Measurements from ENCODE around the gene FCRL6.

Gene FCRL6

DNA sequence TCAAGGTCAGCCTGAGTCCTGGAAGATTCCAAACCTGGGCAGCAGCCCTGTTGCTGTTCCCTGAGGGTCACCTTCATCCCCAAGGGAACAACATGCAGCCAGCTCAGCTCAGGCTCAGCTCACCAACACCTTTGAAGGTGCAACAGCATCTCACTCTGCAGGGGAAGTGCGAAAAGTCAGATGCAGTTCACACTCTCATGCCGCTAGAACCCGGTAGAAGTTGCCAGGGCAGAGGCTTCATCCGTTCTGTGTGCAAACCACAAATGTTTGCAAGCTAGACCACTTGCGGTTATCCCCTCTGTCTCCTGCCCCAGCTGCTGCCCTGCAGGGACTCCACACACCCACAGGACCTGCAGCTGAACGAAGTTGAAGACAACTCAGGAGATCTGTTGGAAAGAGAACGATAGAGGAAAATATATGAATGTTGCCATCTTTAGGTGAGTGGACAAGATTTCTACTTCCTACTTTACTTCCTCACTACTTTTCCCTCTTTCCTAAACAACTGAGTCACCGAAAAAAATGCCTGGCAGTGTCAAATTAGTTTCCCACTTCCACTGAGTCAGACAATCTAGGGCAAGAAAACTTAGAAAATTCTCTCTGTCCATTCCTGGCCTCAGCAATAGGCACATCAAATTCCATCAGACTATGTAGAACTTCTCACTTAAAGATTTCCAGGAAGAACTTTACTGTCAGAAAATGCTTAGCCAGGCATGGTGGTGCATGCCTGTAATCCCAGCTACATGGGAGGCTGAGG lies 1.8 kb upstream of the FCRL6 start:
- DNase-seq (ENCODE audit: low spot score), result no peak

DNA sequence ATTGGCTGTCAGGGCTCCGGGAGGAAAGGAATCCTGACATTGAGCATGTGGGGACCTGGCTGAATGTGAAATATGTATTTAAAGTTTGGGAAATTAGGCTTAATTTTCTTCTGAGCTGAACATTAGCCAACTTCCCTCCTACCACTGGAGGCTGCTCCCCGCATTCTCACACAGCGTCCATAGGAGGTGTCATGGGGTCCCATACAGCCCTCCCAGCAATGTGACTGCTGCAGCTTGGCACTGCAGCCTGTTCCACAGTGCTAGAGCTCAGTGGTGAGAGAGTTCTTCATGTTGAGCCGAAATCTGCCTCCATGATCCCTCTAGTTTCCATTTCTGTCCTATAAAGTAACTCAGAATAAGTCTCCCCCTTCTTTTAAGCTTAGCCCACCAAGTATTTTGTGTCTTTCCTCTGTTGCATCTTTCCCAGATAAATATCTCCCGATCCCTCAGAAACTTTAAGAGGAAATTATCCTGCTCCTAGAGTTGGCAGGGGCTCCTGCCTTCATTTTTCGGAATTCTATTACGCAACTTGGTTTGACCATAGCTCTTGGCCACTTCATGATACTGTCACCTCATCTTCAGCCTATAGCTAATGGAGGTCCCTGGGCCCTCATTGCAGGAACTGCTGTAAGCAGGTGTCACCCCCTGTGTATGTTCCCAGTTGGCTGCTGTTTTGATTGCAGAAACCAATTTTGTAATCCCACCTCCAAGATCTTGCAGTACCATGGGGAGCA lies 2.0 kb downstream of the FCRL6 start:
- DNase-seq (ENCODE audit: low spot score), result no peak

DNA sequence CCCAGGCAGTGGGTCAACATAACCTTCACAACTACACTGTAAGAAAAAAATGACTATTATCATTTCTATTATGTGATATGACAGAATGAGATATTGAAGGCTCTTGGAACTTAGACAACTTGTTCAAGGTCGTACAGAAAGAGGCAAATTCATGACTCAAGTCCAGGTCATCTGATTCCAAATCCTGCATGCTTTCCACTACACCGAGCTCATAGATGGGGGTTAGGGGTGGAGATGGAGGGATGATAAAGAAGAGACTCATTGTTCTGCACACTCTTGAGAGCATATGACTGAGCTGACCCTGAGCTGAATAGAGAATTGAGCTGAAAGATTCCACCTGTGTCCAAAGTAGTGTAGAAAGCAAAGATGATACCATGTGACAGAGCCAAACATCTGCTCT lies 2.8 kb downstream of the FCRL6 start:
- DNase-seq (ENCODE audit: low spot score), result no peak

DNA sequence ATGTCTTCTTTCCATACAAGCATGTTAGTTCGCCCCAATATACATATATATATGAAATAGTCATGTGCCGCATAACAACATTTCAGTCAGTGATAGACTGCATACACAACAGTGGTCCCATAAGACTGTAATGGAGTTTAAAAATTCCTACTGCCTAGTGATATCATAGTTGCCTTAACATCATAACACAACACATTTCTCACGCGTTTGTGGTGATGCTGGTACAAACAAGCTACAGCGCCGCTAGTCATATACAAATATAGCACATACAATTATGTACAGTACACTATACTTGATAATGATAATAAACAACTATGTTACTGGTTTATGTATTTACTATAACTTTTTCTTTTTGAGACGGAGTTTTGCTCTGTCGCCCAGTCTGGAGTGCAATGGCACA lies 13.8 kb downstream of the FCRL6 start:
- DNase-seq (ENCODE audit: low spot score), result no peak

DNA sequence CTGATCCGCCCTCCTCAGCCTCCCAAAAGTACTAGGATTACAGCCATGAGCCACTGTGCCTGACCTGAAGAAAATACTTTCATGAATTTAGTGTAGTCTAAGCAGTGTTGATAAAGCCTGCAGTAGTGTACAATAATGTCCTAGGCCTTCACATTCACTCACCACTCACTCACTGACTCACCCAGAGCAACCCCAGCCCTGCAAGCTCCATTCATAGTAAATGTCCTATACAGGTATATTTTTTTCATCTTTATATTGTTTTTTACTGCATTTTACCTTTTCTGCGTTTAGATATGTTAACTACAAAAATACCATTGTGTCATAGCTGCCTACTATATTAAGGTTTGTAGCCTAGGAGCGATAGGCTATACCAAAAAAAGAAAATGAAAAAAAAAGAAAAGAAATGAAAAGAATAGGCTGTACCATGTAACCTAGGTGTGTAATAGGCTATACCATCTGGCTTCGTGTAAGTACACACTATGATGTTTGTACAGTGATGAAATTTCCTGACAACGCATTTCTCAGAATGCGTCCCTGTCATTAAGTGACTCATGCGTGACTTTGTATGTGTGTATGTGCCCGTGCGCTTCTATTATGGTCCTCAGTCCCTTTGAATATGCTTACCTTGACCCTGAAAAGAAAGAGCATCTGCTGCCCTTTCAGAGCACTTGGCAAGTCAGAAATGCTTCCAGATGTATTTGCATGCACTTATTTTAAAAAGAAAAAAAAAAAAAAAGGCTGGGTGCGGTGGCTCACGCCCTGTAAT lies 15.3 kb downstream of the FCRL6 start:
- DNase-seq (ENCODE audit: low spot score), result peak; percentile 80

DNA sequence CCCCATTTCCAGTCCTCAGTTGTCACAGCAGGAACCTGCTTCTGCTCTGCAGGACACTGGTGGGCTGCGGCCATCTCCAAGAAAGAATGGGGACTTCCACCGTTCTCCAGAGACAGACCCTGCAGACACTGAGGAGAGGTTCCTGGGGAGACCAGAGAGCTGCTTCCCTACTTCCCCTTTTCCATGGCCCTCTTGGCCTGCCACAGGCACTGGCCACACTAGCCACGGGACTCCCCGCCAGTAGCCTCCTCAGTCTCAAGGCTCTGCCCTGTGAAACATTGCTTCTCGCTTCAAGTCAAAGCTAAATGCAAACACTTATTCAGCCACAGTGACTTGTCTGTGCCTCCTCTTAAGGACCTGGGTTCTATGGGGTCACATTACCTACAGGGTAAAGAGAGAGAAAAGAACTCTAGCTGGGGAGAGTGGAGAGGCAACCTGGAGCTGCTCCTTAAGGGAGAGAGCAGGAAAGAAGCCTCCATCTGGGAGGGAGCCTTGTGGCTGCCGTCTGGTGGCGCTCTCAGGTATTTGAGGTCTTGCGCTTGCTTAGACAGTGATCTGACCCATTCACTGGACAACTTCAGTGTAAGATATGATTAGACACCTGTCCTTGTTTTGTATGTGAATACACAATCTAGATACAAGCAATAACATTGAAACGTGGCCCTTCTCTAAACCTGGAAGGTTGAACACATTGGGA lies 19.2 kb downstream of the FCRL6 start:
- DNase-seq (ENCODE audit: low spot score), result peak; percentile 41

DNA sequence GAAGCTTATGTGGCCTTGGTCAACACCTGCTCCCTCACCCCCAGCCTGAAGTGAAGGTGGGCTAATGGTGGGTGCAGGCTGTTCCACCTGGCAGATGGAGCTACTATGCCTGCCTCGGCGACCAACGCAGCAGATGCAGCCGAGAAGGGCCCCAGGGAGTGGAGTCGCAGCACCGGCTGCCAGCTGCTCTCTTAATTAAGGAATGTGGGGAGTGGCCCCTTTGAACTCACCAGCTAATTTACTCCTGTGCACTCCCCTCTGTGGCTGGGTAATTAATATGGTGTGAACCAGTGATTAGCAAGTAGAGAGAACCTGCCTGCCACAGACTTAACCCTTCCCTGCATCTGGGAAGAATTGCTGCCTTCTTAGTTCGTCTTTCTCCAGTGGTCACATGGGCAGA lies 21.2 kb downstream of the FCRL6 start:
- peak; percentile 82 for DNase-seq (ENCODE audit: low spot score)

DNA sequence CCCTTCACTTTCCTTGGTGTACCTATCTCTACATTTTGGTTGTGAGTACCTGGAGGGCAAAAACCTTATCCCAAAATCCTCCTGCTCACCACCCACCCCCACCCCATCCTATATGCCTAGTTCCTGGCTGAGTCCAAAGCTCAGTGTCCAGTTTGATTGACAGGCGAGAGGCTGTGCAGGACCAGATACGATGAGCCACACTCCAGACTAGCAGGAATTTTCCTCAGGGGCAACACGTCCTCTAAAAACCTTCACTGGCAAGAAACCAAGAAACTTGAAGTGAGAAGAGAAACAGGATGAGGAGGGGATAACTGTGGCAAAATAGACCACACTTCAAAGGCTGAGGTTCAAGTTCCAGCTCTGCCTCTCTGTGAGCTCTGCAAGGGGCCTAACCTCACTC lies 23.4 kb downstream of the FCRL6 start:
- no peak for DNase-seq (ENCODE audit: low spot score)

DNA sequence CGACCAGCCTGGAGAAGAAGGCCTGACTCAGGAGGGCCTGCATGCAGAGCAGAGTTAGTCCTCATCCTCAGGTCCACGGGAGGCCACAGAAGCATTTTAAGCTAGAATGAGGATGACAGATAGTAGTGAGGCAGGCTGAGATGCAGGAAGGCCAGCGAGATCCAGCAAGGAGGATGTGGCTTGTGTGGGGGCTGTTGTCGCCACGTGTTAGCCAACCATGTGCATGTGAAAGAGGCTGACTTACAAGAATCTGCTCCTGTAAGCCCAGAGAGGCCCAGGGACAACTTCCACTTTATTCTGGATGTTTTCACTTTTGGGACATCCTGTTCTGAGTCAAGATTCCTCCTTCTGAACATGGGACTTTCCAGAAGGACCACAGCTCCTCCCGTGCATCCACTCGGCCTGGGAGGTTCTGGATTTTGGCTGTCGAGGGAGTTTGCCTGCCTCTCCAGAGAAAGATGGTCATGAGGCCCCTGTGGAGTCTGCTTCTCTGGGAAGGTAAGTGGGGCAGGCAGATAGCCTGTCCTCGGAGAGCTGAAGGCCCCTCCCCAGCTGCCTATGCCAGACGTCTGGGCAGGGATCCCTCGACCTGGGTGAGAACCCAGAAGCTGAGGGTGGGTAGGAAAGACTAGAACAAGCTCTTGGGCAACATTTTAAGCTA lies 24.4 kb downstream of the FCRL6 start, which contains the start of gene SLAMF8:
Gene SLAMF8, plus strand, starts transcription at position 433 of the 661 bp plus-strand sequence. Its CDS starts 26 bp downstream, at position 459.
- no peak for DNase-seq (ENCODE audit: low spot score)

DNA sequence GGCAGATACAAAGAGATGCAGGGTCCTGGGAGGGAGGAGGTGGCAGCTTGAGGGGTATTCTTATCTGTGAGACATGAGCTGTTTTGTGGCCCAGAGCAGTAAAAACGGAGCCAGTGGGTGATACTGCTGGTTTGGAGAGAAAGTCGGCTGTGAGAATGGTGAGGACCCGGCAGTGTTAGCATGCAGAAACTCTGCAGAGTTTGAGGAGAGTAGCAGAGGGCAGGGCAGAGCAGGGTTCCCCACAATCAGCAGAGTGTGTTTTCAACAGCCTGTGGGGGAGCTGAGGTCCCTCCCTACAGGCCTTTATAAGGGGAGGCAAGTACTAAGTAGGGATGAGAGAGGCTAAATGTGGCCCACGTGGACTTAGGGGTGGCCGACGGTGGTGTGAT lies 24.9 kb downstream of the FCRL6 start:
- no peak for DNase-seq (ENCODE audit: low spot score)

DNA sequence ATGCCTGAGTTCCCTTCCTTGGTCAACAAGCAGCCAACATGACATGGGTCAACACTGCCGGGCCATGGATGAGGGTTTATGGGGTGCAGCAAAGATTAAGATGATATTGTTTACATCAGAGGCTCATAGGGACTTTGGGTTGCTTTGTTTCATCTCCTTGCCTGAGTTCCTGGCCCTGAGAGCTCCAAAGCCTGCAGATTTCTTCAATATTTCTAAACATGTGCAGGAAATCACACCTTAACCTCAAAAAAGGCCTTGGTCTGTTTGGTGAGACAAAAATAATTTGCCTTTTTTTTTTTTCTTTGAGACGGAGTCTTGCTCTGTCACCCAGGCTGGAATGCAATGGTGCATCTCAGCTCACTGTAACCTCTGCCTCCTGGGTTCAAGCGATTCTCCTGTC lies 25.4 kb downstream of the FCRL6 start:
- no peak for DNase-seq (ENCODE audit: low spot score)

DNA sequence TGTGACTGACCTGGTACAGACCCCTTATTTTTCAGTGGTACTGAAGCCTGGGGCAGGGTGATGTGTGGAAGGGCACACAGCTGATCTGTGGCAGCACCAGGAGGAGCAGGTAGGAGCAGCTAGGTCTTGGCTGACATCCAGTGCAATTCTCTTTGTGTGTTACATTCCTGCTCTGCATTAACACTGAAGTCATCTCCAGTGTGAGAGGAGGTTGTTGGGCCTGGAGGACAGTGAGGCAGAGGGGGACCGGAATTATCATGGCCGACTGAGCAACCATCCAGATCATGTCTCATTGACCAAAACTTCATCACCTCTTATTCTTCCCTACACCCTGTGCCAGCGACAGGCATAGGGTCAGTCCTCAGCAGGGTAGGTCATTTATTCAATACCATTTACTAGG lies 26.0 kb downstream of the FCRL6 start:
- DNase-seq (ENCODE audit: low spot score), result no peak

DNA sequence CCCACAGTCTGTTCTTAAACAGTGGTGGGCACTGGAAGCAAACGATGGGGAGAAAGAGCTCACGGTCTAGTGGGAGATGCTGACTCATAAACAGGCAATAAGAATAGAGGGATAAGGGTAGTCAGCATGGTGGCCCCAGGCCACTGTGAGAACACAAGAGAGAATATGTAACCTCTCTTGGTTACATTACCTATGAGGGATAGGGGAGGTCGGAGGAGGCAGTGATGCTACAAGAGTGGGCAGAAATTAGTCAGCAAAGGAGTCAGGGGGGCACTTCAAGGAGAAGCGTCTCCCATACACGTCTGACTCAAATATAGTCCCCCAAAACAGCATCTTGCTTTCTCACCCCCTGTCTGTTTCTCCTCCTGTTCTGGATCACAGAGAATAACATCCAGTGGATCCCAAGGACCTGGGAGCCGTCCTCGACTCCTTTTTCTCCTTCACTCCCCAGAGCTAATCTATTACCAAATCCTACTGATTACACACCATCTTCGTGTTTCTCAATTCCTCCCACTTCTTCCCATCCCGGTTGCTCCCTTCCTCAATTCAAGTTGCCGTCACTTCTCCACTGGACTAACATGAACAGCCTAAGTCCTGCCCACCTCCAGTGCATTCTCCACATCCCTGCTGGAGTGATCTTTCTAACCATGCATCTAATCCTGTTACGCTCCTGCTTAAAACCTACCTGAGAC lies 26.6 kb downstream of the FCRL6 start:
- DNase-seq (ENCODE audit: low spot score), result no peak

DNA sequence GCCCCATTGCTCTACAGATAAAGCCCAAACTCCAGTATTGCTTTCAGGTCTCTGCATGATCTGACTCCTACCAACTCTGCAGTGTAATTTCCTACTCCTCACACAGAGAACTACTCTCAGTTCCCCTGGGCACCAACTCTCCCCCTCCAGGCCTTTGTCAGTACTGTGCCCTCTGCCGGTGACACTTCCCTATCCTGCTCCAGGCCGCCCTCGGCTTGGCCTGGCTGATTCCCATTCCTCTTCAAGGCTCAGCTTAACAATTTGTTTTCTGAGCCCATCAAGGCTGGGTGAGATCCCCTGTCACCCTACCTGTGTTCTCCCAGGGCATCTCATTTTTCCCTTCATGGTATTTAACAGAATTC lies 27.1 kb downstream of the FCRL6 start:
- peak; percentile 42 for DNase-seq (ENCODE audit: low spot score)

DNA sequence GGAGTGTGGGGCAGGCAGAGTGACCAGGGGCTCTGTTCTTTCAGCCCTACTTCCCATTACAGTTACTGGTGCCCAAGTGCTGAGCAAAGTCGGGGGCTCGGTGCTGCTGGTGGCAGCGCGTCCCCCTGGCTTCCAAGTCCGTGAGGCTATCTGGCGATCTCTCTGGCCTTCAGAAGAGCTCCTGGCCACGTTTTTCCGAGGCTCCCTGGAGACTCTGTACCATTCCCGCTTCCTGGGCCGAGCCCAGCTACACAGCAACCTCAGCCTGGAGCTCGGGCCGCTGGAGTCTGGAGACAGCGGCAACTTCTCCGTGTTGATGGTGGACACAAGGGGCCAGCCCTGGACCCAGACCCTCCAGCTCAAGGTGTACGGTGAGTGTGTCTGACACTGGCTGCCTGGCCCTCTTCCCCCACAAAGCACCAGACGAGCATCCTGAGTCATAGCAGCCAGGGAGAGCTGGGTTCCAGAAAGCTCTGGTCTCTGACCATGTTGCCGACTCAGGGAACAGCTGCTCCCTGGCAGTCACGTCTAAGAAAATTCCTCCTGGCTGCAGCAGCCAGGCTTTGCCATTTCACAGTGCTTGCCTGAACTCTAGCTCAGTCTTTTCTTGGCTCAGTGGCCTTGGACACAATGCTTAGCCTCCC lies 27.8 kb downstream of the FCRL6 start:
- DNase-seq (ENCODE audit: low spot score), result no peak

DNA sequence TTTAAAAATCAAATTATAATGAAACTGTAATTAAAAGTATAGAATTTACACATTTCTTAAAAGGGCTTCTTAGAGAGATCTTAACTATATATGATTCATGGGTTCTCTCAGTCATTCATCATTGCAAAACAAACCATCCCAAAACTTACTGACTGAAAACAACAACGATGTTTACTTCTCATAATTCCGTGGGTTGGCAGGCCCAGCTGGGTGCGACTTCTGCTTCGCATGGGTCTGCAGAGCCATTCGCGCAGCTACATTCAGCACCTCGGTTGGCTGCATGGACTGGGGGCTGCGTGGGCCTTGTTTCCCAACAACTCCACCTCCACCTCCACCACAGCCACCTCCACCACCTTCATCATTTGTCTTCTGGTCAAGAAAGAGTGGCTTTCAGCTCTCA lies 28.6 kb downstream of the FCRL6 start:
- DNase-seq (ENCODE audit: low spot score), result no peak

DNA sequence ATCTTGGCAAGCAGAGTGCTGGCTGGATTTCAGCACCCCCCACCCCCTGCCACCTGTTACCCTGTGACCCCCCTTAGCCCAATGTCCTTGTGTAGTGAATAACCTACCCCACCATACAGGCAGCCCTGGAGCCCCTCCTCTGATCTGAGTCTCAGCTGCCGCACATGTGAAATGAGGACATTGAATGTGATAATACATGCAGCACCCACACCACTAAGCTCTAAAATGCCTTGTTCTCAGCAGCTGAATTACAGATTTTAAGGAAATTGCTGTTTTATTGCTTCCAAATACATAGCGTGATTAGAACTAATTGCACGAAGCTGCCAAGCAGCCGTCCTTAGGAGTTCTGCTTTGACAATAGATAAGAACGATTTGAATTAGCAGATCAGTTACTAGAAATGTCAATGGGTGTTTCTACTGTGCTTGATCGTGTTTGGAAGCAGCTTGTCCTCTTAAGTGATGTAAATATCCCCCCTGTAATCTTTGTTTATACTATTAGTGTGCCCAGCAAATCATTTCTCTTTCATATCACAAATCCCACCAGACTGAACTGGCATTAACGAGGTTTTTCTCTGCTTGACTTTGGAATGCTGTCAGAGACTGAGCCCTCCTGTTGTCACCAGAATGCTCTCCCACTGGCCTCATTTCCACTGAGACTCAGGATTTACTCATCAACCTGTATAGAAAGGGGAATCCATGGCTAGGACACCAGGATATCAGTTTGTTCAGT lies 29.4 kb downstream of the FCRL6 start:
- no peak for DNase-seq (ENCODE audit: low spot score)

DNA sequence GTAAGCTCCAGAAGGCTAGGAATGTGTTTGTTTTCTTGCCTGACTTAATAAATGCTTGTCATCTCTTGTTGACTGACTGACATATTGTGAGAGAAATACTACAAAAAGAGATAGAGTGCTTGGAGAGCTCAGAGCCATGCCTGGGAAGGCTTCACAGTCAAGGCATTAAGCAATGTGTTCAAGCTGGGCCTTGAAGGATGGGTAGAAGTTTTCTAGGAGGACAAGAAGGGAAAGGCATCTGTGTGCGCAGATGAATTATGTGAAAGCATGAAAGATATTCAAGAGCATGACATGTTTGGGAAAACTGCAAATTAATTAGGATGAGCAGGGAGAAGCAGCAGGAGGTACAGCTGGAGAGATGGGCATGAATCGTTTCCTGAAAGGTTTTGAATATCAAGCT lies 30.1 kb downstream of the FCRL6 start:
- DNase-seq (ENCODE audit: low spot score), result no peak

DNA sequence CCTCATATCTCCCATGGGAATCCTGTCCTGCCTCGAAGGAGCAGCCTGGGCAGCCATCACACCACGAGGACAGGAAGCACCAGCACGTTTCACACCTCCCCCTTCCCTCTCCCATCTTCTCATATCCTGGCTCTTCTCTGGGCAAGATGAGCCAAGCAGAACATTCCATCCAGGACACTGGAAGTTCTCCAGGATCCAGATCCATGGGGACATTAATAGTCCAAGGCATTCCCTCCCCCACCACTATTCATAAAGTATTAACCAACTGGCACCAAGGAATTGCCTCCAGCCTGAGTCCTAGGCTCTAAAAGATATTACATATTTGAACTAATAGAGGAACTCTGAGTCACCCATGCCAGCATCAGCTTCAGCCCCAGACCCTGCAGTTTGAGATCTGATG lies 33.2 kb downstream of the FCRL6 start:
- no peak for DNase-seq (ENCODE audit: low spot score)
